ENCODE results near the gene RRM1. TPM values are rescaled to one million over a fixed set of nuclear protein-coding genes. Genes with fewer than 3 reads are reported as not detected.
"Not testable (repeated sequence)": the region's sequence is repeated elsewhere in the genome, so short reads cannot be mapped to it uniquely, and the experiment has no call there.

RRM1 gene
- total RNA-seq, 1 experiment from 2014 or later = 134 TPM

- DNase-seq (ENCODE audit: low read depth) = no peak
Measured at GRCh38 chr11:4083198-4083597, 11.4 kb upstream of the RRM1 start.

GRCh38 chr11:4084406-4085125 lies 10.0 kb upstream of the RRM1 start:
- no peak for DNase-seq (ENCODE audit: low read depth)

- DNase-seq (ENCODE audit: low read depth) = no peak
Measured at GRCh38 chr11:4085575-4085974, 9.0 kb upstream of the RRM1 start.

GRCh38 chr11:4086575-4087353 lies 7.8 kb upstream of the RRM1 start:
- no peak for DNase-seq (ENCODE audit: low read depth)

- DNase-seq (ENCODE audit: low read depth) = no peak
Measured at GRCh38 chr11:4087551-4087950, 7.0 kb upstream of the RRM1 start.

GRCh38 chr11:4090258-4090657 lies 4.3 kb upstream of the RRM1 start:
- DNase-seq (ENCODE audit: low read depth) = no peak

- DNase-seq (ENCODE audit: low read depth) = no peak
Measured at GRCh38 chr11:4092026-4092425, 2.6 kb upstream of the RRM1 start.

- DNase-seq (ENCODE audit: low read depth) = no peak
Measured at GRCh38 chr11:4093519-4094347, 866 bp upstream of the RRM1 start.

GRCh38 chr11:4095509-4096230 lies 1.1 kb downstream of the RRM1 start:
- peak; percentile 45 for DNase-seq (ENCODE audit: low read depth)

GRCh38 chr11:4098026-4098621 lies 3.5 kb downstream of the RRM1 start:
- DNase-seq (ENCODE audit: low read depth) = no peak

GRCh38 chr11:4102711-4103110 lies 8.1 kb downstream of the RRM1 start:
- no peak for DNase-seq (ENCODE audit: low read depth)

GRCh38 chr11:4103269-4103668 lies 8.7 kb downstream of the RRM1 start:
- DNase-seq (ENCODE audit: low read depth) = no peak

- DNase-seq (ENCODE audit: low read depth) = no peak
Measured at GRCh38 chr11:4105916-4106315, 11.3 kb downstream of the RRM1 start.

GRCh38 chr11:4111834-4112233 lies 17.2 kb downstream of the RRM1 start:
- no peak for DNase-seq (ENCODE audit: low read depth)

GRCh38 chr11:4115128-4115527 lies 20.5 kb downstream of the RRM1 start:
- no peak for DNase-seq (ENCODE audit: low read depth)

- no peak for DNase-seq (ENCODE audit: low read depth)
Measured at GRCh38 chr11:4118107-4118506, 23.5 kb downstream of the RRM1 start.

GRCh38 chr11:4123218-4123617 lies 28.6 kb downstream of the RRM1 start:
- DNase-seq (ENCODE audit: low read depth) = no peak

- DNase-seq (ENCODE audit: low read depth) = peak; percentile 2
Measured at GRCh38 chr11:4125141-4125540, 30.5 kb downstream of the RRM1 start.

GRCh38 chr11:4127357-4127756 lies 32.8 kb downstream of the RRM1 start:
- no peak for DNase-seq (ENCODE audit: low read depth)

- not testable (repeated sequence) for DNase-seq (ENCODE audit: low read depth)
Measured at GRCh38 chr11:4130219-4130618, 35.6 kb downstream of the RRM1 start.

- DNase-seq (ENCODE audit: low read depth) = peak; percentile 33
Measured at GRCh38 chr11:4134806-4135205, 40.2 kb downstream of the RRM1 start.

Data from RPMI7951 (cell line).